PC-3 (cell line): Measurements from ENCODE around the gene LRRC3. TPM values are rescaled to one million over a fixed set of nuclear protein-coding genes. Genes with fewer than 3 reads are reported as not detected.
A peak's percentile ranks its signal among the peaks of the same experiment; 100 is the strongest.

ENCODE experiments used
- ATAC-seq: fragments of 200-7000 bp; cut with Tn5 transposase; 2 replicates; pipeline ENCODE4 v1.9.1; 2020; ENCODE audit warnings: mild to moderate bottlenecking, moderate library complexity
- BruUV-seq: library from RNA; stranded (reverse); fragments of 400-500 nt; replicated peaks from 2 replicates; lab custom pipeline; 2021; lab: Mats Ljungman, UMichigan
- CTCF ChIA-PET: fragments of 300-600 bp; sonication (Branson Sonifier 250); formaldehyde crosslinking; loops from one replicate; lab custom pipeline; 2022; ENCODE audit warnings: antibody characterized with exemption; lab: Charles Lee
- POLR2A ChIA-PET: fragments of 300-600 bp; sonication (Branson Sonifier 250); formaldehyde crosslinking; loops from one replicate; lab custom pipeline; 2022; ENCODE audit warnings: antibody characterized with exemption; ENCODE audit not compliant: unreplicated experiment; lab: Charles Lee
- DNase-seq: peaks from one replicate; pipeline ENCODE4 v3.0.0-alpha.2; 2015
- H2AFZ ChIP-seq: fragments of 300-600 bp; sonication (generic); 2 replicates; pipeline ENCODE4 v1.6.0; 2016; ENCODE audit warnings: antibody characterized with exemption, low read length
- H3F3A ChIP-seq: fragments of 300-600 bp; sonication (generic); one replicate; pipeline ENCODE4 v1.6.0; 2017; ENCODE audit warnings: antibody characterized with exemption, low read length, control low read depth, mild to moderate bottlenecking; ENCODE audit not compliant: unreplicated experiment
- H3K27ac ChIP-seq: fragments of 300-600 bp; sonication (generic); 2 replicates; pipeline ENCODE4 v1.5.1; 2016; ENCODE audit warnings: mild to moderate bottlenecking, low read length
- H3K27me3 ChIP-seq: fragments of 300-600 bp; sonication (generic); 2 replicates; pipeline ENCODE4 v1.6.1; 2016; ENCODE audit warnings: low read length, mixed read lengths
- H3K36me3 ChIP-seq: fragments of 300-600 bp; sonication (generic); 2 replicates; pipeline ENCODE4 v1.6.1; 2016; ENCODE audit warnings: low read depth, mixed run types, low read length, mixed read lengths
- H3K4me1 ChIP-seq: fragments of 300-600 bp; sonication (generic); 2 replicates; pipeline ENCODE4 v1.5.1; 2016; ENCODE audit warnings: low read length; ENCODE audit not compliant: insufficient read depth
- H3K4me2 ChIP-seq: fragments of 300-600 bp; sonication (generic); 2 replicates; pipeline ENCODE4 v1.6.0; 2016; ENCODE audit warnings: low read length
- H3K4me3 ChIP-seq: fragments of 300-600 bp; sonication (generic); 2 replicates; pipeline ENCODE4 v1.5.1; 2016; ENCODE audit warnings: mild to moderate bottlenecking, low read length, mixed read lengths
- H3K79me2 ChIP-seq: fragments of 300-600 bp; sonication (generic); 2 replicates; pipeline ENCODE4 v1.6.1; 2017; ENCODE audit warnings: low read length, mixed read lengths
- H3K9ac ChIP-seq: fragments of 300-600 bp; sonication (generic); 2 replicates; pipeline ENCODE4 v1.6.0; 2016; ENCODE audit warnings: mild to moderate bottlenecking, low read length
- H3K9me2 ChIP-seq: fragments of 300-600 bp; sonication (generic); replicated peaks from 2 replicates; pipeline ENCODE4 v1.6.1; 2016; ENCODE audit warnings: mixed run types, low read length, mixed read lengths
- H3K9me3 ChIP-seq: fragments of 300-600 bp; sonication (generic); 2 replicates; pipeline ENCODE4 v1.6.1; 2016; ENCODE audit warnings: low read length, mixed read lengths
- H4K20me1 ChIP-seq: fragments of 300-600 bp; sonication (generic); 2 replicates; pipeline ENCODE4 v1.6.1; 2016; ENCODE audit warnings: low read length, mixed read lengths
- CTCF ChIP-seq: fragments of 300-600 bp; sonication (generic); conservative IDR thresholded peaks from 2 replicates; pipeline ENCODE4 v1.5.1; 2017; ENCODE audit warnings: antibody characterized with exemption, low read depth, mild to moderate bottlenecking, low read length
- EZH2 ChIP-seq: fragments of 300-600 bp; sonication (generic); IDR thresholded peaks from one replicate; pipeline ENCODE4 v1.6.1; 2017; ENCODE audit warnings: antibody characterized with exemption, mild to moderate bottlenecking, low read length; ENCODE audit not compliant: unreplicated experiment
- EZH2phosphoT487 ChIP-seq: fragments of 300-600 bp; sonication (generic); IDR thresholded peaks from 2 replicates; pipeline ENCODE4 v1.6.1; 2018; ENCODE audit warnings: mild to moderate bottlenecking, antibody characterized with exemption, low read length, borderline replicate concordance
- intact Hi-C: fragments of 100-400 bp; cut with micrococcal nuclease; formaldehyde crosslinking; loops from 2 replicates; pipeline ENCODE4 v1.9.0; 2023
- total RNA-seq: library from RNA; depleted of rRNA; stranded (reverse); fragments of >200 nt; gene quantifications from 2 replicates; pipeline ENCODE4 v1.2.3, GENCODE V29; 2014

Gene LRRC3
- total RNA-seq, 1 experiment from 2014 or later: 3.1 TPM

GRCh38 chr21:44456214-44456914, 1.1 kb downstream of the LRRC3 start:
- Histone ChIP-seq H3K27me3 (peaks cover 11% of the 10 kb centered on the region; the same call in 1 of the 2 replicates), H3K4me2 (peak overlapping the region; percentile 98), H3K9ac (peak overlapping the region; percentile 75), H3K4me1 (no peaks in the 10 kb centered on the region), H2AFZ (peak overlapping the region; percentile 92), H3F3A (no peaks in the 10 kb centered on the region), H3K27ac (no peak overlapping the region), H3K79me2 (no peaks in the 10 kb centered on the region), H4K20me1 (no peaks in the 10 kb centered on the region), H3K36me3 (no peaks in the 10 kb centered on the region), H3K9me2 (no peaks in the 10 kb centered on the region), H3K9me3 (no peaks in the 10 kb centered on the region), H3K4me3 (peak overlapping the region; percentile 81)
- CTCF ChIA-PET: no interaction called here
- no peak for TF ChIP-seq CTCF
- TF ChIP-seq EZH2: no peak
- no peak for TF ChIP-seq EZH2phosphoT487
- intact Hi-C loops: loop anchor here (10.0 kb wide), 1 partner anchor 122 kb away; the partner anchor contains the start of gene CFAP410
- no TSS peak for BruUV-seq
- no peak for ATAC-seq
- no peak for DNase-seq
- POLR2A ChIA-PET: no interaction called here

GRCh38 chr21:44456915-44457736, 1.8 kb downstream of the LRRC3 start:
- no peaks in the 10 kb centered on the region for H4K20me1 ChIP-seq
- ATAC-seq (no peak), DNase-seq (no peak)
- no peak for TF ChIP-seq EZH2phosphoT487
- TF ChIP-seq EZH2: no peak
- no peak for TF ChIP-seq CTCF
- no TSS peak for BruUV-seq
- H3K27ac ChIP-seq: no peak overlapping the region
- CTCF ChIA-PET: no interaction called here
- no peaks in the 10 kb centered on the region for H3K4me1 ChIP-seq
- H3F3A ChIP-seq: no peaks in the 10 kb centered on the region
- H3K9me2 ChIP-seq: no peaks in the 10 kb centered on the region
- H3K9ac ChIP-seq: no peak overlapping the region
- intact Hi-C loops: loop anchor here (10.0 kb wide), 1 partner anchor 122 kb away; the partner anchor contains the start of gene CFAP410
- peaks cover 3% of the 10 kb centered on the region; the same call in 1 of the 2 replicates for H3K27me3 ChIP-seq
- H3K36me3 ChIP-seq: no peaks in the 10 kb centered on the region
- H3K4me3 ChIP-seq: no peak overlapping the region
- H3K79me2 ChIP-seq: no peaks in the 10 kb centered on the region
- no peak overlapping the region for H3K4me2 ChIP-seq
- H2AFZ ChIP-seq: no peak overlapping the region
- POLR2A ChIA-PET: interaction anchor here (0.6 kb wide), 1 partner anchor 31 kb away, joined by 3 read pairs; no protein-coding TSS in a partner anchor
- H3K9me3 ChIP-seq: no peaks in the 10 kb centered on the region
